OCI-LY1 (cell line): ENCODE measurements around the gene NAGLU.

Source experiments
- H2AFZ ChIP-seq: fragments of 200-600 bp; sonication (generic), shearing (Covaris generic); 2 replicates; pipeline ENCODE4 v1.6.0; 2014; ENCODE audit warnings: antibody characterized with exemption, mild to moderate bottlenecking, low read length
- H3F3A ChIP-seq: fragments of 200-600 bp; sonication (generic), shearing (Covaris generic); 2 replicates; pipeline ENCODE4 v1.6.0; 2014; ENCODE audit warnings: mild to moderate bottlenecking, antibody characterized with exemption, low read length, moderate library complexity; ENCODE audit not compliant: insufficient read depth
- H3K27ac ChIP-seq: fragments of 200-600 bp; sonication (generic); 2 replicates; pipeline ENCODE4 v1.5.1; 2014; ENCODE audit warnings: low read length, mixed run types, mild to moderate bottlenecking, low read depth; ENCODE audit not compliant: poor library complexity, severe bottlenecking
- H3K27me3 ChIP-seq: fragments of 200-600 bp; sonication (generic); 2 replicates; pipeline ENCODE4 v1.6.0; 2014; ENCODE audit warnings: antibody characterized with exemption, mild to moderate bottlenecking, low read length, moderate library complexity; ENCODE audit not compliant: insufficient read depth
- H3K36me3 ChIP-seq: fragments of 200-600 bp; sonication (generic); 2 replicates; pipeline ENCODE4 v1.6.1; 2014; ENCODE audit warnings: mild to moderate bottlenecking, antibody characterized with exemption, low read length, moderate library complexity, mixed read lengths; ENCODE audit not compliant: insufficient read depth
- H3K4me1 ChIP-seq: fragments of 200-600 bp; sonication (generic); 2 replicates; pipeline ENCODE4 v1.5.1; 2014; ENCODE audit warnings: mild to moderate bottlenecking, low read length, moderate library complexity; ENCODE audit not compliant: insufficient read depth, severe bottlenecking
- H3K4me2 ChIP-seq: fragments of 200-600 bp; sonication (generic), shearing (Covaris generic); 2 replicates; pipeline ENCODE4 v1.6.1; 2014; ENCODE audit warnings: low read length
- H3K4me3 ChIP-seq: fragments of 200-600 bp; sonication (generic); 2 replicates; pipeline ENCODE4 v1.5.1; 2014; ENCODE audit warnings: low read length, low read depth, mild to moderate bottlenecking, mixed read lengths; ENCODE audit not compliant: poor library complexity, severe bottlenecking
- H3K79me2 ChIP-seq: fragments of 200-600 bp; shearing (Covaris generic); 2 replicates; pipeline ENCODE4 v1.6.1; 2016; ENCODE audit warnings: mixed run types, low read length, mixed read lengths; ENCODE audit not compliant: insufficient read depth
- H3K9ac ChIP-seq: fragments of 200-600 bp; sonication (generic), shearing (Covaris generic); 2 replicates; pipeline ENCODE4 v1.6.1; 2014; ENCODE audit warnings: mild to moderate bottlenecking, low read length, mixed read lengths
- H3K9me2 ChIP-seq: fragments of 200-600 bp; sonication (generic), shearing (Covaris generic); 2 replicates; pipeline ENCODE4 v1.6.1; 2014; ENCODE audit warnings: low read depth, mild to moderate bottlenecking, low read length, mixed read lengths
- H3K9me3 ChIP-seq: fragments of 200-600 bp; shearing (Covaris generic); 2 replicates; pipeline ENCODE4 v1.6.1; 2014; ENCODE audit warnings: low read length, mixed read lengths
- H4K20me1 ChIP-seq: fragments of 200-600 bp; sonication (generic), shearing (Covaris generic); 2 replicates; pipeline ENCODE4 v1.6.0; 2016; ENCODE audit warnings: mild to moderate bottlenecking, low read length; ENCODE audit not compliant: insufficient read depth
- EZH2 ChIP-seq: fragments of 200-600 bp; sonication (generic), shearing (Covaris generic); IDR thresholded peaks from 2 replicates; pipeline ENCODE4 v1.8.0; 2017; ENCODE audit warnings: borderline replicate concordance, mixed run types, mild to moderate bottlenecking, antibody characterized with exemption, low read length, moderate library complexity, mixed read lengths
- TF ChIP-seq, protein P1 (sequence below): fragments of 200-600 bp; sonication (generic), shearing (Covaris generic); IDR thresholded peaks from 2 replicates; pipeline ENCODE4 v1.5.1; 2017; ENCODE audit warnings: mild to moderate bottlenecking, antibody characterized with exemption, low read length, moderate library complexity, mixed read lengths

The NAGLU gene

DNA sequence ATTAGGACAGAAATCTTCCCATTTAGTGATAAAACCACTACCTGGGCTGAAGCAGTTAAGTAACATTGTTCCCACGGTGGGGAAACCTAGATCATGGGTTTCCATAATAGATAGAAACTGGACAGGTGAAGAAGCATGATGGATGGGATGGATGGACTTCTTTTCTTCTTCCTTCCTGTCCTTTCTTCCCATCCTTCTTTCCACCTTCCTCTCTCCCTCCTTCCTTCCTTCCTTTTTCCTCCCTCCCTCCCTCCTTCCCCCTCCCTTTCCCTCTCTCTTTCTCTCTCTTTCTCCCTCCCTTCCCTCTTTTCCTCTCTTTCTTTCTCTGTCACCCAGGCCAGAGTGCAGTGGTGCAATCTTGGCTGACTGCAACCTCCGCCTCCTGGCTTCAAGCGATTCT lies 38.4 kb downstream of the NAGLU start:
- Histone ChIP-seq H3F3A (0 out of 2 replicates have a peak, but pooled peaks cover 4% of the 10 kb centered on the region), H3K9ac (no peak overlapping the region), H3K27me3 (no peaks in the 10 kb centered on the region), H4K20me1 (no peaks in the 10 kb centered on the region), H3K27ac (no peak overlapping the region), H3K4me3 (no peak overlapping the region), H3K9me2 (no peaks in the 10 kb centered on the region), H3K79me2 (no peaks in the 10 kb centered on the region), H3K4me1 (peaks cover 31% of the 10 kb centered on the region), H3K36me3 (peaks cover 61% of the 10 kb centered on the region), H3K9me3 (no peaks in the 10 kb centered on the region), H2AFZ (no peak overlapping the region), H3K4me2 (no peak overlapping the region)
- TF ChIP-seq EZH2 = no peak
- TF ChIP-seq, protein P1, sequence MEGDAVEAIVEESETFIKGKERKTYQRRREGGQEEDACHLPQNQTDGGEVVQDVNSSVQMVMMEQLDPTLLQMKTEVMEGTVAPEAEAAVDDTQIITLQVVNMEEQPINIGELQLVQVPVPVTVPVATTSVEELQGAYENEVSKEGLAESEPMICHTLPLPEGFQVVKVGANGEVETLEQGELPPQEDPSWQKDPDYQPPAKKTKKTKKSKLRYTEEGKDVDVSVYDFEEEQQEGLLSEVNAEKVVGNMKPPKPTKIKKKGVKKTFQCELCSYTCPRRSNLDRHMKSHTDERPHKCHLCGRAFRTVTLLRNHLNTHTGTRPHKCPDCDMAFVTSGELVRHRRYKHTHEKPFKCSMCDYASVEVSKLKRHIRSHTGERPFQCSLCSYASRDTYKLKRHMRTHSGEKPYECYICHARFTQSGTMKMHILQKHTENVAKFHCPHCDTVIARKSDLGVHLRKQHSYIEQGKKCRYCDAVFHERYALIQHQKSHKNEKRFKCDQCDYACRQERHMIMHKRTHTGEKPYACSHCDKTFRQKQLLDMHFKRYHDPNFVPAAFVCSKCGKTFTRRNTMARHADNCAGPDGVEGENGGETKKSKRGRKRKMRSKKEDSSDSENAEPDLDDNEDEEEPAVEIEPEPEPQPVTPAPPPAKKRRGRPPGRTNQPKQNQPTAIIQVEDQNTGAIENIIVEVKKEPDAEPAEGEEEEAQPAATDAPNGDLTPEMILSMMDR = no peak

DNA sequence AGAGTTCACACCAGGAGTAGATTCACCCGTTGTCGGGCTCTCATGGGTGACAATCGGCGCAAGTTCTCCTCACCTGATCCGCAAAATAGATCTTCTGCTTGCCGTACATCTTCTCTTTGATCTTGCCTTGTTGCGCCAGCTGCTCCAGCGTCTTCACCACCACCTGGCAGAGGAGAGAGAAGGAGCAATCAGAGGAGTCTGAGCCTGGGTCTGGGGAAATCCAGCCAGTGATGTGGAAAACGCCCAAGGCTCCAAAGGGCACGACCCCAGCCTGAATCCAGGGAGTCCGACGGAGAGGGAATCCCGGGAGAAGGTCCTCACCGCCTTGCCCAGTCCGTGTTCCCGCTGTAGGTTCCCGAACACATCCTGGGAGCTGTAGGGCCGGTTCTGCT lies 41.1 kb downstream of the NAGLU start:
- H3K9me3 ChIP-seq = no peaks in the 10 kb centered on the region
- H3K4me2 ChIP-seq = peak overlapping the region; percentile 69
- peak overlapping the region; percentile 77 for H3K9ac ChIP-seq
- H3K4me1 ChIP-seq = peaks cover 38% of the 10 kb centered on the region
- H3K36me3 ChIP-seq = peaks cover 58% of the 10 kb centered on the region
- no peak overlapping the region for H2AFZ ChIP-seq
- H3K27ac ChIP-seq = peak overlapping the region; percentile 93
- TF ChIP-seq EZH2 = no peak
- TF ChIP-seq, protein P1 = no peak
- H3K27me3 ChIP-seq = no peaks in the 10 kb centered on the region
- H4K20me1 ChIP-seq = no peaks in the 10 kb centered on the region
- H3K9me2 ChIP-seq = no peaks in the 10 kb centered on the region
- 0 out of 2 replicates have a peak, but pooled peaks cover 5% of the 10 kb centered on the region for H3F3A ChIP-seq
- no peaks in the 10 kb centered on the region for H3K79me2 ChIP-seq
- peak overlapping the region; percentile 76 for H3K4me3 ChIP-seq

DNA sequence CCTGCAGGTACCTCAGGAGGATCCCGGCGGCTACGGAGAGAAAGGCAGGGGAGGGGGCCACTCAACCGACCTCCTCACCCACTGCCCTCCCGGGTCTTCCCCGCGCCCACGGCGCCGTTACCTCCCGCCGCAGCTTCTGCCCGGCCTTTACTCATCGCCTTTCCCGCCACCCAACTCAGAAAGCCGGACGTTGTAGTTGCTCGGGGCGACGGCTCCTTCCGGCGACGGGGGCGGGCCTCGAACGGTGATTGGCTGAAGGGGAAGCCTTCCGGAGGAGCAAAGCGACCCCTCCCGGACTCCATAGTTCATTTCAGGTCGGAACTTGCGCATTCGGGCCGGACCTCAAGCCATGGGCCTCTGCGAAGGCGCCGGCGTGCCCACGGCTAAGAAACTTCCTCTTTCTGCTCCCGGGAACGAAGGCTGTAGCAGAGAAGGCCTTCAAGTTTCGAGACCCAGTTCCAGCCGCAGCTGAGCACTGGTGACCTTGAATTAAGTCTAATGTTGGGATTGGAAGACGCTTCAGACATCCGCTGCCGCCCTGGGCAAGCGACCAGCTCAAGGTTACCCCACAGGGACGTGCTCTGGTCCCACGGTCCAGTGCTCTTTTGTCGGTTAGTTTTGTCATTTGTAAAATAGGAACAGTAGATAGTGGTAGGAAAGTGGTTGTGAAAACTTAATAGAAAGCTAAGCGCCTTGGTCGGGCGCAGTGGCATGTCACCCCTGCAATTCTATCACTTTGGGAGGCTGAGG lies 41.7 kb downstream of the NAGLU start, which contains the start of gene PSMC3IP:
PSMC3IP (minus strand) TSS at position 198 of the 750 bp plus-strand sequence; CDS start at position 155, 43 bp downstream.
- Histone ChIP-seq H3K9me3 (no peaks in the 10 kb centered on the region), H3K4me1 (peaks cover 38% of the 10 kb centered on the region), H3F3A (0 out of 2 replicates have a peak, but pooled peaks cover 5% of the 10 kb centered on the region), H3K4me3 (peak within 1 kb of the TSS; percentile 76), H4K20me1 (no peaks in the 10 kb centered on the region), H3K27ac (peak within 1 kb of the TSS; percentile 93), H3K9me2 (no peaks in the 10 kb centered on the region), H3K79me2 (no peaks in the 10 kb centered on the region), H3K36me3 (peaks cover 58% of the 10 kb centered on the region), H3K27me3 (no peaks in the 10 kb centered on the region), H3K9ac (peak within 1 kb of the TSS; percentile 77), H3K4me2 (peak within 1 kb of the TSS; percentile 69), H2AFZ (no peak within 1 kb of the TSS)
- no peak for TF ChIP-seq EZH2
- TF ChIP-seq, protein P1 = peak; percentile 44
